H9 (cell line): ENCODE results near the gene GLRA3. TPM values are rescaled to one million over a fixed set of nuclear protein-coding genes. Genes with fewer than 3 reads are reported as not detected.

ENCODE experiments used
- DNase-seq: peaks from one replicate; pipeline ENCODE4 v3.0.0-alpha.2; 2017
- H2AFZ ChIP-seq: one replicate; pipeline ENCODE4 v1.6.1; 2013; ENCODE audit warnings: mild to moderate bottlenecking, low read length, control low read depth, moderate library complexity
- H2AK5ac ChIP-seq: 2 replicates; pipeline ENCODE4 v1.6.1; 2013; ENCODE audit warnings: low read length, control low read depth, mixed read lengths; ENCODE audit not compliant: insufficient read length
- H2BK120ac ChIP-seq: one replicate; pipeline ENCODE4 v1.6.1; 2013; ENCODE audit warnings: low read depth, mild to moderate bottlenecking, low read length, control low read depth, inconsistent platforms; ENCODE audit not compliant: poor library complexity, severe bottlenecking
- H2BK12ac ChIP-seq: 2 replicates; pipeline ENCODE4 v1.6.1; 2013; ENCODE audit warnings: low read length, control low read depth, mixed read lengths, low read depth; ENCODE audit not compliant: insufficient read length
- H2BK15ac ChIP-seq: 2 replicates; pipeline ENCODE4 v1.6.1; 2013; ENCODE audit warnings: low read depth, low read length, control low read depth
- H2BK20ac ChIP-seq: one replicate; pipeline ENCODE4 v1.6.1; 2013; ENCODE audit warnings: low read depth, mild to moderate bottlenecking, low read length, control low read depth, inconsistent platforms; ENCODE audit not compliant: poor library complexity, severe bottlenecking
- H2BK5ac ChIP-seq: 2 replicates; pipeline ENCODE4 v1.6.1; 2013; ENCODE audit warnings: low read length, control low read depth, mixed read lengths; ENCODE audit not compliant: insufficient read length
- H3K14ac ChIP-seq: 2 replicates; pipeline ENCODE4 v1.6.1; 2013; ENCODE audit warnings: low read length, control low read depth; ENCODE audit not compliant: insufficient read depth
- H3K18ac ChIP-seq: 2 replicates; pipeline ENCODE4 v1.6.1; 2013; ENCODE audit warnings: low read depth, mild to moderate bottlenecking, mixed read lengths, low read length, control low read depth; ENCODE audit not compliant: insufficient read length
- H3K23ac ChIP-seq: 2 replicates; pipeline ENCODE4 v1.6.1; 2013; ENCODE audit warnings: low read length, control low read depth, mixed read lengths, low read depth; ENCODE audit not compliant: insufficient read length
- H3K23me2 ChIP-seq: 2 replicates; pipeline ENCODE4 v1.6.1; 2013; ENCODE audit warnings: low read depth, mild to moderate bottlenecking, mixed read lengths, low read length, control low read depth; ENCODE audit not compliant: insufficient read length, poor library complexity, severe bottlenecking
- H3K27ac ChIP-seq: 2 replicates; pipeline ENCODE4 v1.5.1; 2013; ENCODE audit warnings: low read length, control low read depth, mixed read lengths, low read depth; ENCODE audit not compliant: insufficient read length
- H3K27me3 ChIP-seq: 2 replicates; pipeline ENCODE4 v1.6.1; 2013; ENCODE audit warnings: low read length, control low read depth, inconsistent platforms; ENCODE audit not compliant: insufficient read depth
- H3K4ac ChIP-seq: 2 replicates; pipeline ENCODE4 v1.6.1; 2013; ENCODE audit warnings: low read depth, mild to moderate bottlenecking, control low read depth, inconsistent platforms, low read length, moderate library complexity
- H3K4me1 ChIP-seq: 2 replicates; pipeline ENCODE4 v1.6.1; 2013; ENCODE audit warnings: low read length, control low read depth, inconsistent platforms; ENCODE audit not compliant: insufficient read depth
- H3K4me2 ChIP-seq: 2 replicates; pipeline ENCODE4 v1.6.1; 2013; ENCODE audit warnings: low read length, control low read depth, mixed read lengths; ENCODE audit not compliant: insufficient read length, insufficient read depth
- H3K56ac ChIP-seq: 2 replicates; pipeline ENCODE4 v1.6.1; 2013; ENCODE audit warnings: low read depth, mild to moderate bottlenecking, mixed read lengths, low read length, control low read depth; ENCODE audit not compliant: insufficient read length
- H3K79me1 ChIP-seq: 2 replicates; pipeline ENCODE4 v1.6.1; 2013; ENCODE audit warnings: low read depth, mild to moderate bottlenecking, moderate library complexity, low read length, control low read depth, inconsistent platforms; ENCODE audit not compliant: insufficient read depth, poor library complexity, severe bottlenecking
- H3K79me2 ChIP-seq: 2 replicates; pipeline ENCODE4 v1.6.1; 2013; ENCODE audit warnings: low read length, control low read depth, inconsistent platforms; ENCODE audit not compliant: insufficient read depth
- H3K9ac ChIP-seq: 2 replicates; pipeline ENCODE4 v1.6.1; 2013; ENCODE audit warnings: low read length, control low read depth, mixed read lengths; ENCODE audit not compliant: insufficient read length; ENCODE audit errors: extremely low read depth
- H3K9me3 ChIP-seq: one replicate; pipeline ENCODE4 v1.6.1; 2013; ENCODE audit warnings: low read depth, low read length, inconsistent platforms; ENCODE audit not compliant: control insufficient read depth
- H3T11ph ChIP-seq: one replicate; pipeline ENCODE4 v1.6.1; 2013; ENCODE audit warnings: mild to moderate bottlenecking, low read length, control low read depth, inconsistent platforms
- H4K20me1 ChIP-seq: one replicate; pipeline ENCODE4 v1.6.1; 2013; ENCODE audit not compliant: control insufficient read depth, insufficient read length, insufficient read depth
- H4K5ac ChIP-seq: 2 replicates; pipeline ENCODE4 v1.6.1; 2013; ENCODE audit warnings: low read depth, mild to moderate bottlenecking, mixed read lengths, low read length, control low read depth; ENCODE audit not compliant: insufficient read length
- H4K8ac ChIP-seq: replicated peaks from 2 replicates; pipeline ENCODE4 v1.6.1; 2013; ENCODE audit warnings: low read length, control low read depth, mixed read lengths, low read depth; ENCODE audit not compliant: insufficient read length
- H4K91ac ChIP-seq: 2 replicates; pipeline ENCODE4 v1.6.1; 2013; ENCODE audit warnings: low read depth, mild to moderate bottlenecking, moderate library complexity, mixed read lengths, low read length, control low read depth; ENCODE audit not compliant: insufficient read length
- H3K27ac Mint-ChIP-seq, 3 experiments: 2 replicates in 2 of 3; 3 replicates in 1 of 3; pipeline ENCODE4 v1.8.0; 2020 to 2021; ENCODE audit warnings: mixed read lengths in 3 of 3, mild to moderate bottlenecking in 1 of 3, moderate library complexity in 1 of 3
- H3K27me3 Mint-ChIP-seq: 2 replicates; pipeline ENCODE4 v1.8.0; 2021; ENCODE audit warnings: low read depth, mild to moderate bottlenecking, moderate library complexity, mixed read lengths
- H3K36me3 Mint-ChIP-seq, 3 experiments: 2 replicates in 2 of 3; 3 replicates in 1 of 3; pipeline ENCODE4 v1.8.0; 2020 to 2021; ENCODE audit warnings: low read depth in 3 of 3, mixed read lengths in 3 of 3; ENCODE audit not compliant: insufficient read depth in 1 of 3
- H3K4me1 Mint-ChIP-seq, 2 experiments: 2 replicates each; pipeline ENCODE4 v1.8.0; 2020; ENCODE audit warnings: mixed read lengths in 2 of 2
- H3K4me3 Mint-ChIP-seq, 2 experiments: 2 replicates in 1 of 2; 3 replicates in 1 of 2; pipeline ENCODE4 v1.8.0; 2020 to 2021; ENCODE audit warnings: mild to moderate bottlenecking in 2 of 2, mixed read lengths in 2 of 2, moderate library complexity in 1 of 2
- H3K9me3 Mint-ChIP-seq, 2 experiments: 2 replicates in 1 of 2; 3 replicates in 1 of 2; pipeline ENCODE4 v1.8.0; 2020; ENCODE audit warnings: mild to moderate bottlenecking in 2 of 2, mixed read lengths in 2 of 2, moderate library complexity in 1 of 2
- CTCF ChIP-seq: fragments of 200-600 bp; sonication (generic); conservative IDR thresholded peaks from 3 replicates; pipeline ENCODE4 v1.8.0; 2021; ENCODE audit warnings: antibody characterized with exemption, mild to moderate bottlenecking
- whole genome bisulfite sequencing: extraction: QIAGEN DNeasy Blood & Tissue Kit; methylation state at CpG from one replicate; pipeline ENCODE4 v1.1.7; 2013; ENCODE audit warnings: missing lambda C conversion rate, low lambda C conversion rate, mixed read lengths; ENCODE audit not compliant: insufficient read length; ENCODE audit errors: extremely low coverage; 5-methylcytosine and 5-hydroxymethylcytosine counted together
- total RNA-seq: library from RNA; stranded (reverse); gene quantifications from 2 replicates; pipeline ENCODE4 v1.2.1, GENCODE V29; 2021

Gene GLRA3
- total RNA-seq, 1 experiment from 2014 or later, result 0.09 TPM

- H3K23me2 ChIP-seq, result no peaks in the 10 kb centered on the region
- no peak overlapping the region for H3K27ac ChIP-seq
Observed at GRCh38 chr4:174657472-174657871, 171.6 kb downstream of the GLRA3 start.

More at GRCh38 chr4:174657472-174657871, 171.6 kb downstream of the GLRA3 start:
- Histone ChIP-seq H3K9ac (no peak overlapping the region), H2BK20ac (no peak overlapping the region), H2BK12ac (no peak overlapping the region), H3K18ac (no peak overlapping the region), H4K8ac (no peak overlapping the region), H3T11ph (no peak overlapping the region), H3K4ac (no peak overlapping the region), H2BK15ac (no peak overlapping the region), H3K9me3 (no peaks in the 10 kb centered on the region), H3K27me3 (no peaks in the 10 kb centered on the region; the same call in 1 of the 2 replicates), H3K23ac (no peak overlapping the region), H2AFZ (no peak overlapping the region), H2BK120ac (no peak overlapping the region), H4K5ac (no peak overlapping the region), H3K79me1 (no peaks in the 10 kb centered on the region), H2BK5ac (no peak overlapping the region), H3K4me2 (no peak overlapping the region), H2AK5ac (no peak overlapping the region), H4K20me1 (no peaks in the 10 kb centered on the region), H3K56ac (no peak overlapping the region), H3K14ac (no peak overlapping the region), H4K91ac (no peak overlapping the region), H3K4me1 (no peaks in the 10 kb centered on the region), H3K79me2 (no peaks in the 10 kb centered on the region)
- Mint-ChIP-seq H3K36me3 (peaks cover 0 to 4% (median 3%) of the 10 kb centered on the region in 3 experiments; a peak in 1 of 7 replicates), H3K4me3 (no peak overlapping the region), H3K9me3 (peaks cover 0 to 5% of the 10 kb centered on the region in 2 experiments; a peak in 1 of 5 replicates), H3K4me1 (no peaks in the 10 kb centered on the region), H3K27me3 (no peaks in the 10 kb centered on the region), H3K27ac (no peak overlapping the region)
- no peak for TF ChIP-seq CTCF
- DNase-seq, result no peak
- WGBS, result 100% methylated on average over 1 of the region's 6 CpGs
